GM11168 (cell line): ENCODE measurements around the gene TJP3.

Experiments used
- in situ Hi-C: fragments of 300-500 bp; cut with MboI; formaldehyde crosslinking; loops from one replicate; pipeline ENCODE4 v1.12.0; 2022; ENCODE audit warnings: low sequenced_read_pairs; ENCODE audit not compliant: unreplicated experiment

TJP3 gene

DNA sequence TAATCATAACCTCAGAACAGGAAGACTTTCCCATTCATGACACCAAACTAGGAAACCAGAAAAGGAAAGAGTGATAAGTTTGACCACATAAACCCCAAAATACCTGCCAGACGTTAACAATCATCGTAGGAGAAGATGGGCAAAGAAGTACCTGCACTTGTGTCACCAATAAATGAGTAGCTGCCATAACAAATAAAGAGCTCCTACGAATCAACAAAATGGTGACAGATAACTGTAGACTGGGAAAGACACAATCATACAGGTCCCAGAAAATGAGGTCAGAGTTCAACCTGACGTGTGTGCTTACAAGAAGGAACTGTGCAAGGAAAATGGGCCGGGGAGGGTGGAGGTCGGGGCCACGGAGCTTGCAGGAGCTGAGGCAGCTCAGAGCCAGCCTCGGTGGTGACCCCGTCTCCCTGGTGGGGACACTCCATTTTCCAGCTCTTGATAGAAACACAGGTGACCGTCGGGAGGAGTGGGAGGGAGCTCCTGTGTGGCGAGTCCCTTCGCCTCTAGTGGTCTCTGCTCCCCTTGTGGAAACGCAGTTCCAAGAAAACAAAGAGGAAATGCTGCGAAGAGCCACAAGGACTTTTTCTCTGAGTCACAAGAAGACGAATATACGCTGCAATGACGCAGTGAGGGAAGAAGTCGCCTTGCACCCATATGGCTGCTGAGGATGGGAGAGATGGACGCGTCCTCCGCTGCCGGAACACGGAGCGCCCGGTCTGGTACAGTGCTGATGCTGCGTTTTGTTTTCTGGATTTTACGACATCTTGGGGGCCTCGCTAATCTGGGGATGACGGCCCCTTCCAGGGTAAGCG is 17.4 kb upstream of the TJP3 start:
- in situ Hi-C loops = no loop called here

DNA sequence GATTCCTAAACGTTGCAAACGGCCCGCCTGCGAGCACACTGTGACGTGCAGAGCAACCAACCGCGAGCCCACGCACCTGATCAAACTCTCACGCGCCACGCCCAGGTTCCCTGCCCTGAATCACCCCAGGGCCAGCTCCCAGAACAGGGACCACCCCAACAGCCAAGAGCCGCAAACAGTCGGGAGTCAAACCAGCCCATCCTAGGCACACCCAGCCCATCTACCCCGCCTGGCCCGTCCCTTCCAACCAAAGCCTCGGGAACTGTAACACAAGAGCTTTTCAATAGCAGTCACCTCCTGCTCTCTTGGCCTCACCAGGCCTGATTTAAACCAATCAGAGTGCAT is 16.8 kb upstream of the TJP3 start:
- in situ Hi-C loops = no loop called here

DNA sequence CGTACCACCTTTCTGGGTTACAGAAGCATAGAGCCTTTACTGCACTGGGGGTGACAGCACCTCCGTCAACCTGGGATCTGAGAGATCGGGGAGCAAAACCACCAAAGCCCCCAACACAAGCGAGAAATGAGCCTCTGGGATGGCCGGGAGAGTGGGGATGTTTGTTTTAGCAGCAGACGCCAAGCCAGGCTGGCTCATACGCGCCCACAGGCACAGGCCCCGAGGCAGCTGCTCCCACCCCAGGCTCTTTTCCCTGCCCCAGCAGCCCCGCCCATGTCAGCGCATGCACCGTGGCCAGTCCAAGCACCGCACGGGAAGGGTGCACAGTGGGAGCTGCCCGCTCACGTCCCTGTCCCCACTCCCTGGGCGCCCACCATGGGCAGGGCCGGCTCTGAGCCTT is 16.5 kb upstream of the TJP3 start:
- in situ Hi-C loops = no loop called here

DNA sequence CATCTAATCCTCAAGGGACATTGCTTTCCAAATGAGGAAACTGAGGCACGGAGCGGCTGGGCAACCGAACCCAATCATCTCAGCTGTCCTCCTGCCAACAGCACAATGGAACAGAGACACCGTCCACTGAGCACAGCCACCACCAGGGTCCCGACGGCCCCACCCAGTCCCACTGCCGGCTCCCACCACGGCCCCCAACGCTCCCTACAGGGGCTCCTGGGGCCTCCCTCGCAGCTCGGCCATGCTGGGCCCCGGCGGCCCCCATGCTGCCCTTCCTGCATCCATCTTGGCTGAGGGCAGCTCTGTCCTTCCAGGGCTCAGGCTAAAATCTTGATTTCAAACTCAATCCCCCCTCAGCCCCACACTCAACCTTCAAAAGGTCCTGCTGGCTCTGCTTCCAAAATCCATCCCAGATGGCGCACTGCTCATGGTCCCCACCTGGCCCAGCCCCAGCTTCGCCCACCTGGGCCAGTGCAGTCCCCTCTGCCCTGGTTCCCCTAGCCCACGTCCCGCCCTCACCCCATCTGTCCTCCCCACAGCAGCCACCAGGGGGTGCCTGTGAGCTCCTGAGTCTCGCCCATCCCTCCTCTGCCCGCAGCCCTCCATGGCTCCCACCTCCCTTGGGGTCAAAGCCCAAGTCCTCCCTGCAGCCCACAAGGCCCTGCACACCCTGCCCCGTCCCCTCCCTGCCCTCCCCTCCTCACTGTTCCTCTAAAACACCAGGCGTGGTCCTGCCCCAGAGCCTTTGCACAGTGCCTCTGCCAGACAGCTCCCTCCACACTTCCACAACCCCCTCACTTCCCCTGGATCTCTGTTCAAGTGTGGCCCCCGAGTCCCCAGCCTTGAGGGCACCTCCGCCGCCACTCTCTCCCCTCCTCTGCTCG is 15.8 kb upstream of the TJP3 start:
- in situ Hi-C loops = no loop called here

DNA sequence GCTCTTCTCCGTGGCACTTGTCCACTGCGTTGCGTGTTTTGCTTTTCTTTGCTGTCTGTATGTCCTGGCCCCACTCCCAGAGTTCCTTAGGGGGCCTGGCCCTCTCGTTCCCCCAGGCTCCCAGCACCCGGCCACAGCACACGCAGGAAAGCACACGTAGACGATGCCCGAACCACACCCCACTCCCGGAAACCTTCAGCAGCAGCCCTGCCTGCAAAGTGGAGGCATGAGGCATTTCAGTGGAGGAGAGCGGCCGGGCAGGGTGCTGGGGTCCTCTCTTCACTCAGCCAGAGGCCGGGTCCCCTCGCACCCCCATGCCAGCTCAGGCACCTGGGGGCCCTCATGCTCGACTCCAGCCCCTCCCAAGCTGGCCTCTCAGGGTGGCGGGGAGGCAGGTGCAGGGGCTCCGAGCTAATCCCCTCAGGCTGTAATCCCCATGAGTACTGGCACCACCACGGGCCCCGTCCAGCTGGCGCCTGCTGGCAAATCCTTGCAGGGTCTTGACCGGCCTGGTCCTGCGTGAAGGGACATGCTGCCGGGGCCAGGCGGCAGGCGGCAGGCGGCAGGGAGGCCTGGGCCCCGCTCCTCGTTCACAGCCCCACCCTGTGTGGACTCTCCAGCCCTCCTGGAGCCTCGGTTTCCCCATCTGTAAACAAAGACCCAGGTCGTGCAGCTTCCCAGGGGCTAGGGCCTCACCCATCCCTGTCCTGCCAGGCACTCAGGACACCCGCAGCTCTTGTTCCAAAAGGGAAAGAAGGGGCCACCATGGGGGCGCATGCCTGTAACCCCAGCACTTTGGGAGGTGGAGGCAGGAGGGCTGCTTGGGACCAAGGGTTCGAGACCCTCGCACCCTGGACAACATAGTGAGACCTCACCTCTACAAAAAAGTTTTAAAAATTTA is 14.9 kb upstream of the TJP3 start:
- in situ Hi-C loops = no loop called here

DNA sequence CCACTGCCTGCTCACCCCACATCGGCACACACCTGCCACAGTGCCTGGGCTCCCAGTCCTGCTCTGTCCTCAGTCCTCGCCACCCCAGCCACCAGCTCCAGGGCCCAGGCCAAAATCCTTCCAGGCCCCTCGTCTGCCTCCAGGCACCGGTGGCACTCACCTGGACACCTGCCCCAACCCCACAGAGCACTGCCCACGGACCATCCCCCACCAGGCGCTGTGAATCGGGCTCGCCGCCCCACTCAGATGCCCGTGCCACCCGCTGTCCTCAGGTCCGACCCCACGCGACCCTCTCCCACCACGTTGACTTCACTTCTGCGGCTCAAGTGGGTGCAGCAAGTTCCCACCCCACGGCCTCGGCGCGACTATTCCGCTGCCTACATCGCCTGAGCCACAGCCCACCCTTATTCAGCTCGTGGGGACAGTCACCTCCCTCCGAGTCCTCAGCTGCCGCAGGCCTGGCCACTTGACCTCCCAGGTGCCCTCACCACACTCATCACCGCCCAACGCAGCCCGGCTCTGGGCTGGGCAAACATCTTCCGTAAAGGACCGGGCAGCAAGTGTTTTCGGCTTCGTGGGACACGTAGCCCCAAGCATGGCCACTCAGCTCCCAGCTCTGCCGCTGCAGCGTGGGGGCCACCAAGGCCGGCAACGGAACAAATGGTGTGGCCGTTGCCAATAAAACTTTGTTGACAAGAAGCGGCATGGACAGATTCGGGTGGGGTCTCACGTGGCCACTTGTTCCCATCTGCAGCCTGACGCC is 13.6 kb upstream of the TJP3 start:
- in situ Hi-C loops = no loop called here

DNA sequence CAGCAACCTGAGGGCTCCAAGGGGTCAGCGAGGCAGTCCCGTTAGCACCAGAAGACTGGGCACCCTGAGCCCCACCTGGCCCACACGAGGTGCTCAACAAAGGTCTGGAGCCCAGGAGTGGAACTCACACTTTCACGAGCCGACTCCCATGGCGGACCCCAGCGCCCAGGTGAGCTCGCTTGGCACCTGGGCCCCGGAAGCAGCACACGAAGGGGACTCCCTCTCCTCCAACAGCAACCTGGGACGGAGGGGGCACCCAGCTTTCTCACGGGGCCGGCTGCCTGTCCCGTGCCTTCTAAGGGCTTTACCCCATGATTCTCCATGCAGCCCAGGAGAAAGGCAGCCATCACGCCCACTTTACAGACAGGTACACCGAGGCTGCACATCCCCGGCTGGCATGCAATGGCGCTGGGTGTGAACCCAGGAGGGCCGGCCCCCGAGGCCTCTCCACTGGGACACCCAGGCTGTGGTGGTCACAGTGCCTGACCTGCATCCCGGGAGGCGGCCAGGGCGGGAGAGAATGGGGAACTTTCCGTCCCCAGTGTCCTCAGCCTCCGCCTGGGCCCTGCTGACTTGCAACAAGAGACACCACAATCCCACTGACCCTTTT is 13.0 kb upstream of the TJP3 start:
- in situ Hi-C loops = no loop called here

DNA sequence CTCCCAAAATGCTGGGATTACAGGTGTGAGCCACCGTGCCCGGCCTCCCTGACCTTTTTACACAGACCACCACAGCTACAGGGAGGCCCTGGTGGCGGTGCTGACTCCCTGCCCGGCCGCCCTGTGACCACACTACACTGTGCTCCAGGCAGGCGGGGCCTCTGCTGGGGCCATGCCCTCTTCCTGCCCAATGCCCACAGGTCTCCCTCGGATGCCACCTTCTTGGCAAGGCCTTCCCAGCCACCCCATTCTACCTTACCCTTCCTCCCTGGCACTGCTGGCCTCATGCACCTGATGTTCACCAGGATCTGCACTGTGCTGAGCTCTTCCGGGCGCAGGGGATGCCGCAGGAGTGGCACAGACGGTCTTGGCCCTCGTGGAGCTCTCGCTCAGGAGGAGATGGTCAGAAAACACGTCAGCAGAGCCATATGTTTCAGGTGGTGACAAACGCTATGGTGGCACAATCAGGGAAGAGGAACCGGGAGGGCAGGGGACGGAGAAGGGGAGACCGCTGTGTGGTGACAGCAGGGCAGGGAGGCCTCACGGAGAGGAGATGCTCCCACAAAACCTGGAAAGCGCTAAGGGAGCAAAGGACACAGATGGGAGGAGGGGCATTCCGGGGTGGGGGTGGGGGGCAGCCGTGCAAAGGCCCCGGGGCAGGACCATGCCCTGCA is 12.1 kb upstream of the TJP3 start:
- in situ Hi-C loops = no loop called here

DNA sequence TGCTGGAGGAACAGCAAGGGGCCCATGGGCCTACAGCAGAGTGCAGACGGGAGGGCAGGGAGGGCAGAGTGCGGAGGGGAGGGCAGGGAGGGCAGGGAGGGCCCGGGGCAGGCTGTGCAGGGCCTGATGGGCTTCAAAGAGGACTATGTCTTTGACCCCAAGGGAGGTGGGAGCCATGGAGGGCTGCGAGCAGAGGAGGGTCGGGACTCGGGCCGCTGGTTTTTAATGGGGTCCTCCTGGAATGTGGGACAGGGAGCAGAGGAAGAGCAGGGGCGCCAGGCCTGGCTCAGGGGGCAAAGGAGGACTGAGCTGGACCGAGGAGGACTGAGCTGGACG is 11.6 kb upstream of the TJP3 start:
- in situ Hi-C loops = no loop called here

DNA sequence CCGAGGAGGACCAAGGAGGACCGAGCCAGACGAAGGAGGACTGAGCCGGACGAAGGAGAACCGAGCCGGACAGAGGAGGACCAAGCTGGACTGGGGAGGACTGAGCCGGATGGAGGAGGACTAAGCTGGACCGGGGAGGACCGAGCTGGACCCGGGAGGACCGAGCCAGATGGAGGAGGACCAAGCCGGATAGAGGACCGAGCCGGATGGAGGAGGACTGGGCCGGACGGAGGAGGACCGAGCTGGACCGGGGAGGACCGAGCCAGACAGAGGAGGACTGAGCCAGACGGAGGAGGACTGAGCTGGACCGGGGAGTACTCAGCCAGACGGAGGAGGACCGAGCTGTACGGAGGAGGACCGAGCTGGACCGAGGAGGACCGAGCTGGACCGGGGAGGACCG is 11.1 kb upstream of the TJP3 start:
- in situ Hi-C loops = no loop called here

DNA sequence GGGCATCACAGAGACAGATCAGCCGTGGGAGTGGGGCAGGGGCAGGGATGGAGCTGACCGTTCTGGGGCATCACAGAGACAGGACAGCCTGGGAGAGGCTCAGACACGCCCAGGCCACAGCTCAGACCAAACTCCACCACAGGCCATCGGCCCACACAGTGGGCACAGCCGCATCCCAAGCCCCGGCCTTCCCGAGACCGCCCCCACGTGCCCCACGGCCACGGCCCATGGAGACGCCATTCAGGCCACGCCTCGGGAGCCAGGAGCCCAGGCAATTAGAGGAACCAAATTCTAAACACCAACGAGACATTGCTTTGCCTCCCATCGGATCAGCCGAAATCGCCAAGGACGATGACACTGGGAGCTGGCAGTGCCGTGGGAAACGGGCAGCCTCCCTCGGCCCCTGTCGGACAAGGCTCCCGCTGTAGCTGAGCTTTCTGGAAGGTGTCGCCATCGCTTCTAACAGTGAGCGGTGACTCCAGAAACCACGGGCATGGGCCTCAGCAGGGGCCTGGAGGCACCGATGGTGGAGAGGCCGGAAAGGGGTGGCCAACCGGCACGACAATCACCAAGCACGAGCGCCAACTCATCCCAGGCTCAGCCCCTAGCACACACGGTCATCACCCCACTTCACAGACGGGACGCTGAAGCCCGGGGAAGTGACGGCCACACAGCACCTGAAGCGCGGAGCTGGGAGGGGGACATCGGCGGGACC is 10.4 kb upstream of the TJP3 start:
- in situ Hi-C loops = no loop called here

DNA sequence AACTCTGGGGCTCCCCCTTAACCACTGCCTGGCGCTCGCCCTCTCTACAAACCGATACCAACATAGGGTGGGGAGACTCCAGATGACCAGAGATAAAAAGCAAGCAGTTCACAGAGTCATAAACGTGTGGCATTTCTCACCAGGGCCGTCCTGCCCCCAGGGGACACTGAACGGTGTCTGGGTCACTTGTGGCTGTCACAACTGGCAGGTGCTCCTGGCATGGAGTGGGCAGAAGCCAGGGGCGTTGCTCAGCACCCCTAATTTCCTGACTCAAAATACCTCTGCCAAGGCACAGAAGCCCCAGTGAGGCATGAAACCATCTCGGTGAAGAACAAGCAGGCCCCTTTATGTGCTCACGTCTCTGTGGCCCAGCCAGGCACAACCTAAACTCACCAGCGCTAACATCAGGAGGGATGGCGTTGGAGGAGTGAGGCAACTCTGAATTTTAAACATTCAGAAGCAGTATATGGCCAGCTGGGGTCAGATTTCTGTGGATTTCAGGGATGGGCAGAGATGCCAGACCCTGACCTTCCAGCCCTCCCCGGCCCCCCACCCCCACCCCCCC is 9.7 kb upstream of the TJP3 start:
- in situ Hi-C loops = no loop called here

DNA sequence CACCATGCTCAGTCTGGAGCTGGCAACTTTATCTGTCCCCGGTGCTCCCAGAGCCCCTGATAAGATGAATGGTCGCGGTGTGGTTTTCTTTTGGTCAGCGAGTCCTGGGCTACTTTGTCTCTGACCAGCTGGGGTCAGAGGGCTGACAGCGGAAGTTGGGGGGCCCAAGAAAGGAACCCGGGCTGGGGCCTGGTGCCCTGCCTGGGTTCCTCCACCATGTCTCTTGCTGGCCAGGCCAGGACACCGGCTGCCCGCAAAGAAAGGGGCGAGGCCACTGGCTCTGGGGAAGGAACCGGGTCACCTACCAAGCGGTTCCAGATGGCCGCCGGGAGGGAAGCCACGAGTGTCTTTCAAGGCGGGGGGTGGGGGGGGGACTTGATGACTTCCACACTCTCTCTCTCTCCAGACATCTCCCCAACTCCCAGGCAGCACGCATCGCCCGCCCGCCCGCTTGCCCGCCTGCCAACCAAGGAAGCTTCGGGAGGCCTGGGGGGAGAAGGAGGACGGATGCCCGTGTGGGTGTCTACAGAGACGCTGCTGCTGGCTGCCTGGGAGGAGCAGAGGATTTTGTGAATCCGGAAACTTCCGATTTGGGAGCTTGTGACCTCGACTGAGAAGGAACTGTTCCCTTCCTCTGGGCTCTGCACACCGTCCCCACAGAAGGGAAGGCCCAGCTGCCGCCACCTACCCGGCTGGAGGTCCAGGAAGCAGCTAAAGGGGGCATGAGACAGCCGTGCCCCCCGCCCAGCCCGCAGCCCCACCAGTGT is 9.0 kb upstream of the TJP3 start:
- in situ Hi-C loops = no loop called here

DNA sequence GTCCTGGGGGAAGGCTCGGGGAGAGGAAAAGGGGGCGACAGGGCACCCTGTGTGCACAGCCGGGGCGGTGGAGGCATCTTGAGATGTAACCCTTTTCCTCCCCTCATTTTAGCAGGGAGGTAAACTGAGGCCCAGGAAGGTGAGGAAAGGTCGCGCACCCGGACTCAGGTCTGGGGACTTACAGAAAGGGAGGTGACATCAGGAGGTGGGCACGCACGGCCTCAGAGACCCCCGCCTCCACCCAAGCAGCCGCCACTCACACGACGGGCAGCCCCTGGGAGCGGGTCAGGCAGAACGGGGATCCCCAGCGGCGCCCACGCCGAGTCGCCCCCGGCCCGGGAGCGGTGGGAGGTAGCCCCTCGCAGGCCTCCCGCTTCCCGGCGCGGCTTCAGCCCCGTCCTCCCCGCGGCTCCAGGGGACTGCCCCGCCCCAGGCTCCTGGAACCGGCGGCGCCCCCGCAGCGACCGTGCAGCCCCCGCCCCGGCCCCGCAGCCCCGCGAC is 8.4 kb upstream of the TJP3 start:
- in situ Hi-C loops = loop anchor here (5.0 kb wide), 1 partner anchor 37 kb away; no protein-coding TSS in a partner anchor

DNA sequence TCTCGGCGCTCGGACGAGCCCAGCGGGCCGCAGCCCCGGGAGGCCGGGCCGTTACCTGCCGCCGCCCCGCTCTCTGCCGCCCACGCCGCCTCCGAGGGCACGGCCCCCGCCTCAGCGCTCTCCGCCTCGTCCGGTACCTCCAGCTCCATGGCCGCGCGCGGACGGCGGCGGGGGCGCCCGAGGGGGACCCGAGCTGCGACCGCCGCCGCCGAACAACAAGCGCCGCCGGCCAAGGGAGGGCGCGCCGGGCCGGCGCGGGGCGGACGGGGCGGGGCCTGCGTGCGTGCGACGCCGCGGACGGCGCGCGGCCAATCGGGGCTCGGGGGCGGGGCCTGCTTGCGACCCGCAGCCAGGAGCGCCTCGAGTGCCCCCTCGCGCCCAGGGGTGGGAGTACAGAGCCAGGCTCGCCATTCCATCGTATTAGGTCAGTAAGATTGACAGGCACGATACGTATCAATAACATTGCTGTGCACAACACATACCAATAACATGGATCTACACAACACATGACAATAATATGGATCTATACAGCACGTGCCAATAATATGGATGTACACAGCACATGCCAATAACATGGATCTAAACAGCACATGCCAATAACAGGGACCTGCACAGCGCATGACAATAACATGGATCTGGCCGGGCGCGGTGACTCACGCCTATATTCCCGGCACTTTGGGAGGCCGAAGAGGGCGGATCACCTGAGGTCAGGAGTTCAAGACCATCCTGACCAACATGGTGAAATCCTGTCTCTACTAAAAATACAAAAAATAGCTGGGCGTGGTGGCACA is 7.7 kb upstream of the TJP3 start, which contains the start of gene PIP5K1C:
PIP5K1C (minus strand) TSS at position 227 of the 791 bp plus-strand sequence; CDS start at position 149, 78 bp downstream.
- in situ Hi-C loops = loop anchor here (5.0 kb wide), 1 partner anchor 38 kb away; no protein-coding TSS in a partner anchor

DNA sequence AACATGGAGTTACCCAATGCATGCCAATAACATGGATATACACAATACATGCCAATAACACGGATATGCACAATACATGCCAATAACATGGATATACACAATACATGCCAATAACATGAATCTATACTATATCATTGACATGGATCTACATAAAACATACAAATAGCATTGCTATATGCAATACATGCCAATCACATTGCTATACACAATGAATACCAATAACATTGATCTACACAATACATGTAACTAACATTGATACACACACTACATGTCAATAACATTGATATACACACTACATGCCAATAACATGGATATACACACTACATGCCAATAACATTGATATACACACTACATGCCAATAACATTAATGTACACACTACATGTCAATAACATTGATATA is 7.0 kb upstream of the TJP3 start:
- in situ Hi-C loops = loop anchor here (5.0 kb wide), 1 partner anchor 39 kb away; no protein-coding TSS in a partner anchor
